RWPE2 (cell line): ENCODE results near the gene CNTFR.
A peak's percentile ranks its signal among the peaks of the same experiment; 100 is the strongest.

Experiments used
- ATAC-seq: fragments of 200-7000 bp; cut with Tn5 transposase; 3 replicates; pipeline ENCODE4 v1.9.1; 2021; ENCODE audit warnings: low read depth
- DNase-seq: peaks from one replicate; pipeline ENCODE4 v3.0.0-alpha.2; 2020; ENCODE audit warnings: low spot score
- H3K27ac ChIP-seq: fragments of 450-650 bp; 2 replicates; pipeline ENCODE4 v1.5.1; 2017; ENCODE audit warnings: mild to moderate bottlenecking; ENCODE audit not compliant: poor library complexity, severe bottlenecking
- H3K27me3 ChIP-seq: fragments of 250-450 bp; sonication (Bioruptor Pico); 2 replicates; pipeline ENCODE4 v1.5.1; 2021; ENCODE audit warnings: mild to moderate bottlenecking, moderate library complexity; ENCODE audit not compliant: insufficient read depth, poor library complexity, severe bottlenecking
- H3K36me3 ChIP-seq: fragments of 250-450 bp; sonication (Bioruptor Pico); 2 replicates; pipeline ENCODE4 v1.5.1; 2020; ENCODE audit warnings: low read depth, mild to moderate bottlenecking, moderate library complexity
- H3K4me1 ChIP-seq: fragments of 250-450 bp; sonication (Bioruptor Pico); 2 replicates; pipeline ENCODE4 v1.5.1; 2021; ENCODE audit warnings: mild to moderate bottlenecking, moderate library complexity; ENCODE audit not compliant: insufficient read depth, poor library complexity, severe bottlenecking
- H3K4me3 ChIP-seq: fragments of 250-450 bp; sonication (Bioruptor Pico); 2 replicates; pipeline ENCODE4 v1.5.1; 2021; ENCODE audit warnings: mild to moderate bottlenecking, moderate library complexity; ENCODE audit not compliant: severe bottlenecking
- H3K9me3 ChIP-seq: fragments of 250-450 bp; sonication (Bioruptor Pico); 2 replicates; pipeline ENCODE4 v1.5.1; 2021; ENCODE audit warnings: mild to moderate bottlenecking, moderate library complexity; ENCODE audit not compliant: severe bottlenecking
- CTCF ChIP-seq: fragments of 450-650 bp; IDR thresholded peaks from one replicate; pipeline ENCODE4 v1.5.1; 2017; ENCODE audit warnings: mild to moderate bottlenecking, moderate library complexity; ENCODE audit not compliant: poor library complexity, severe bottlenecking

Gene CNTFR

DNA sequence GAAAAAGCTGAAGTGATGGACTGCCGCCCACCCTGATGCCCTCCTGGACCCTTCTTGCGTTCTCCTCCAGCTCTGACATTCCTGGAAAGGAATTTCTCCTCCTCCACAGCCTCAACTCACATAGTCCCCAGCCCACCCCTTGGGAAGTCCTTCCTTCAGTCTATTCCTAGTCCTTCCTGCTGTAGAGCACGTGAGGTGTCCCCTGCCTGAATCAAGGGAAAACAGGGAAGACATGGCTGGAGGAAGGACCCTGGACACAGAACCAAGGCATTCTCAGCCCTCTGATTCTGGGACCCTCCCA, 35.6 kb upstream of the CNTFR start:
- peaks cover 2% of the 10 kb centered on the region for H3K4me1 ChIP-seq
- TF ChIP-seq CTCF, result no peak
- no peak overlapping the region for H3K4me3 ChIP-seq
- H3K27ac ChIP-seq, result no peak overlapping the region
- H3K9me3 ChIP-seq, result no peaks in the 10 kb centered on the region
- peaks cover 51% of the 10 kb centered on the region for H3K27me3 ChIP-seq
- no peaks in the 10 kb centered on the region for H3K36me3 ChIP-seq
- DNase-seq, result no peak
- no peak for ATAC-seq

DNA sequence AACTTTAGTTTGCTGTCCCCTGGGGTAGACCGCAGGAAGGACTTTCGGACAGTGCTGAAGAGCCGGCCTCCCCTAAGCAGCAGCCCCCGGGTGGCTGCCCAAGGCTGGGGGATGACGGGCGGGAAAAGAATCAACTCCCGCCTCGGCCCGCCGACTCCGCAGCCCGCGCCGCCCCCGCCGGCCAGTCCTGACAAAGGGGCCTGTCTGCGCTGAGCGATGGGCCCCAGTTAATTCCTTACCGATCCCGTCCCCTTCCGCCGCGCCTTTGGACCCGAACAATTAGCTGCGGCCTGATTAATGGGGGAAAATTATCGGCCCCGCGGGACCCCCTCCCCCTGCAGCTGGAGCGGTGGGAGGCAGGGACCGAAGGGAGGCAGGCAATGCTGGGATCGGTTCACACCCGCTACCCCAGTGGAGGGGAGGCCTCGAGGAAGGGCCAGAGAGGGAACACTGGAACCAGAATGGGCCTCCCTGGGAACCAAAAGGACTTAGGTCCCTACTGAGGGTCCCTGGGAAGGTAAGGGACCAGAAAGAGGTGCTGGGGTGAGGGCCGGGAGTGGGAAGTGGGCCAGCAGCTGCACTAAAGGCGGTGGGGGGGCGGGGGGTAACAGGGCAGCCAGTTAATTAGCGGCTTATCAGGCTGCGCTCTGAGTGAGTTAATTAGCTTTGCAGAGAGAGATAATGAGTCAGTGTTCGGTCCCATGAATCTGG, 35.1 kb upstream of the CNTFR start:
- TF ChIP-seq CTCF, result no peak
- H3K4me1 ChIP-seq, result peaks cover 2% of the 10 kb centered on the region
- ATAC-seq (no peak), DNase-seq (no peak)
- peaks cover 46% of the 10 kb centered on the region for H3K27me3 ChIP-seq
- no peak overlapping the region for H3K4me3 ChIP-seq
- H3K36me3 ChIP-seq, result no peaks in the 10 kb centered on the region
- H3K27ac ChIP-seq, result no peak overlapping the region
- no peaks in the 10 kb centered on the region for H3K9me3 ChIP-seq

GRCh38 chr9:34623374-34624235, 34.1 kb upstream of the CNTFR start:
- no peak overlapping the region for H3K4me3 ChIP-seq
- peaks cover 4% of the 10 kb centered on the region; the same call in 1 of the 2 replicates for H3K36me3 ChIP-seq
- no peaks in the 10 kb centered on the region for H3K9me3 ChIP-seq
- ATAC-seq, result no peak
- peaks cover 2% of the 10 kb centered on the region for H3K4me1 ChIP-seq
- no peak for DNase-seq
- no peak for TF ChIP-seq CTCF
- H3K27me3 ChIP-seq, result peaks cover 38% of the 10 kb centered on the region
- no peak overlapping the region for H3K27ac ChIP-seq

DNA sequence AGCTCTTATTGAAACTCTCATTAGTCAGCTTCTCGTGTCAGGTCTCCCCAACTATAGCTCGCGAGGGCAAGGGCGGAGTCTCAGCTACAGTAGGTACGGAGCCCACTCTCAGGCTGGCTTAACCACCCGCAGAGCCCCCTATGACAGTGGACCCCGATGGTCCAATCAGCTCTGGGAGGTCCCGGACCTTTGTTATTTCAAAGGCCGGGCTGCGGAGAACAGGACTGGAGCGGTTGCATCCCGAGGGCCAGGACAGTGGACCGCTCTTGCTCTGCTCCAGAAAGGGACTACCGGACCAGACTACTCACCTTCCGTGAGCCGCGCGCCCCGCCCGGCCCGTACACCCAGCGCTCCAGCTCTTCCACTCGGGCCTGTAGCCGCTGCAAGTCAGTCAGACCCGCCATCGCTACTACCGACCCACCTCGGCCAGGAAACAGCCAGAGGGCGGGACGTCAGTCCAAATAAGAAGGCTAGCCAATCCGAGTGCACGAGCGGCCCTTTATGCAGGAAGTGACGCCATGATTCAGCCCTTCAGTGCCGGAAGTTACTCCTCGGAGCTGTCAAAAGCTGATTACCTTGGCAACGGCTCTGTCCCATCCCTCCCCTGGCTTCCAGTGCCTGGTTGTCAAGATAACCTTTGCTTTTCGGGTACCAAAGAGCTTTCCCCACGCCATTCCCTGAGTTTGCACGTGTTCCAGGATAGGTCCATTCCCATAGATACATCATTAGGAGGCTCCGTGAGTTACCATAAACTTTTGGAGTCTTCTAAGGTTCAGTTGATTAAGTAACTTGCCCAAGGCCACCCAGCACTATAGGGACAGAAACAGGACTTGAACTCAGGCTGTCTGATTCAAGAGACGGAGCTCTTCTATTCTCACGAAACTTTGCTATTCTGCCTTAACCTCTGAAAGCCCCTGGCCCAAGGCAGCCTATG, 30.8 kb upstream of the CNTFR start, which contains the start of gene DCTN3:
Gene DCTN3 (minus strand): TSS at position 435 of the 934 bp plus-strand sequence. CDS start 31 bp downstream, at position 404.
- Histone ChIP-seq H3K36me3 (peaks cover 9% of the 10 kb centered on the region), H3K27ac (no peak within 1 kb of the TSS), H3K27me3 (peaks cover 13% of the 10 kb centered on the region), H3K9me3 (no peaks in the 10 kb centered on the region), H3K4me1 (no peaks in the 10 kb centered on the region), H3K4me3 (peak within 1 kb of the TSS; percentile 67)
- ATAC-seq, result peak; percentile 97
- no peak for TF ChIP-seq CTCF
- DNase-seq, result peak; percentile 91
